ENCODE results near the gene FREY1. TPM values are rescaled to one million over a fixed set of nuclear protein-coding genes. Genes with fewer than 3 reads are reported as not detected.

Gene FREY1
- total RNA-seq, 1 donor from 2014 or later = not detected

- Histone ChIP-seq H3K4me1 (peaks cover 21% of the 10 kb centered on the region), H3K9me3 (replicated peaks) (no peaks in the 10 kb centered on the region), H3K27ac (replicated peaks) (no peak overlapping the region), H3K4me3 (no peak overlapping the region), H3K27me3 (ENCODE audit: low read depth) (no peaks in the 10 kb centered on the region), H3K36me3 (no peaks in the 10 kb centered on the region)
- intact Hi-C loops (cut with micrococcal nuclease) = no loop called here
- DNase-seq = no peak
- no peak for TF ChIP-seq CTCF (IDR thresholded peaks at IDR 0.05; ENCODE audit: borderline replicate concordance)
These were observed 12.4 kb downstream of the FREY1 start for GRCh38 chr11:45894555-45895247.

- intact Hi-C loops (cut with micrococcal nuclease) = no loop called here
- H3K4me1 ChIP-seq = peaks cover 7% of the 10 kb centered on the region
These were observed 14.2 kb downstream of the FREY1 start for GRCh38 chr11:45892856-45893255.

DNA sequence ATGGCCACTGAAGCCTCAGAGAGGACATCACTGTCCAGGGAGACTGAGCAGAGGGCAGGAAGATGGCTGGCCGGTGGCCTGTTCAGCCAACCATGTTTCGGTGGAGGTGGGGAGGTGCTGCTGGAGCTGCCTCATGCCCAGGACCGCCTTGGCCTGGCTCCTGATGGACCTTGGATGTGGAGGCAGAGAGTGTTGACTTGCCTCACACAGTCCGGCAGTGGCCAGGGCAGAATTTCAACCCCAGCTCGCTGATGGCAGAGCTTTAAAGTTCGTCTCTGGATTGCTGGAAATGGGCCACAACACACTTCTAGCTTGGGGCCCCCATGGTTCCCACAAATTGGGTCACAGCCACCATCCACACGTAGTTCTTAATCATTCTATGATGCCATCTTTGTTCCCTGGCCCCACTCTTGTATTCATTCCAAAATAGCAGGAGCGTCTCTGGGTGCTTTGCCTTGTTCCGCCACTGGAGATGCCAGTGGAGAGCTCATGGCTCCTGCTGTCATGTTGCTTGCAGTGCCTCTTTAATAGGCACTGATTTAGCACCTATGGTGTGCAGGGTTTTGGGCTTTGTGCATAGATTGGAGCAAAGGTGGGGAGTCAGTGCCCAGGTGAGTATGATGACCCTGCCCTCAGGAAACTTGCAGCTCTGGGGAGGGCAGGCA lies 16.1 kb downstream of the FREY1 start:
- no peak overlapping the region for H3K27ac ChIP-seq (replicated peaks)
- no peak overlapping the region for H3K4me3 ChIP-seq
- intact Hi-C loops (cut with micrococcal nuclease) = no loop called here
- no peak for TF ChIP-seq CTCF (IDR thresholded peaks at IDR 0.05; ENCODE audit: borderline replicate concordance)
- no peaks in the 10 kb centered on the region for H3K9me3 ChIP-seq (replicated peaks)
- H3K27me3 ChIP-seq (ENCODE audit: low read depth) = no peaks in the 10 kb centered on the region
- no peaks in the 10 kb centered on the region for H3K36me3 ChIP-seq
- no peak for DNase-seq
- peaks cover 8% of the 10 kb centered on the region for H3K4me1 ChIP-seq

More at GRCh38 chr11:45892856-45893255, 14.2 kb downstream of the FREY1 start:
- DNase-seq = no peak
- H3K4me3 ChIP-seq = no peak overlapping the region
- no peaks in the 10 kb centered on the region for H3K27me3 ChIP-seq (ENCODE audit: low read depth)
- no peak overlapping the region for H3K27ac ChIP-seq (replicated peaks)
- no peaks in the 10 kb centered on the region for H3K9me3 ChIP-seq (replicated peaks)
- no peaks in the 10 kb centered on the region for H3K36me3 ChIP-seq
- no peak for TF ChIP-seq CTCF (IDR thresholded peaks at IDR 0.05; ENCODE audit: borderline replicate concordance)

DNA sequence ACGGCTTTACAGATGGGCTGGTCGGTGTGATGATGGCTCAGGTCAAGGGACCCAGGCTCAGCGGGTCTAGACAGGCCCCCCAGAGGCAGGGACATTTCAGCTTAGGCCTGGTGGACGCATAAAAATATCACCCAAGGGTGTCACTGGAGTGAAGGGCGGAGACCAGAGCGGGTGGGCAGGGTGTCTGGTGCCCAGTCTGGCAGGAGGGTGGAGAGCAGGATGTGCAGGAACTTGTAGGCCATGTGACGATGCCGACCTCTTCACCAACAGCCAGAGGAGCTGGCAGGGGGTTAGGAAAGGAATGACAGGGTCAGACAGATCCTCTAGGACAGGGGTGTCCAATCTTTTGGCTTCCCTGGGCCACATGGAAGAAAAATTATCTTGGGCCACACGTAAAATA lies 17.1 kb downstream of the FREY1 start:
- Histone ChIP-seq H3K4me3 (no peak overlapping the region), H3K27ac (replicated peaks) (no peak overlapping the region), H3K4me1 (peaks cover 13% of the 10 kb centered on the region), H3K36me3 (no peaks in the 10 kb centered on the region), H3K27me3 (ENCODE audit: low read depth) (no peaks in the 10 kb centered on the region), H3K9me3 (replicated peaks) (no peaks in the 10 kb centered on the region)
- no peak for DNase-seq
- intact Hi-C loops (cut with micrococcal nuclease) = no loop called here
- TF ChIP-seq CTCF (IDR thresholded peaks at IDR 0.05; ENCODE audit: borderline replicate concordance) = no peak

DNA sequence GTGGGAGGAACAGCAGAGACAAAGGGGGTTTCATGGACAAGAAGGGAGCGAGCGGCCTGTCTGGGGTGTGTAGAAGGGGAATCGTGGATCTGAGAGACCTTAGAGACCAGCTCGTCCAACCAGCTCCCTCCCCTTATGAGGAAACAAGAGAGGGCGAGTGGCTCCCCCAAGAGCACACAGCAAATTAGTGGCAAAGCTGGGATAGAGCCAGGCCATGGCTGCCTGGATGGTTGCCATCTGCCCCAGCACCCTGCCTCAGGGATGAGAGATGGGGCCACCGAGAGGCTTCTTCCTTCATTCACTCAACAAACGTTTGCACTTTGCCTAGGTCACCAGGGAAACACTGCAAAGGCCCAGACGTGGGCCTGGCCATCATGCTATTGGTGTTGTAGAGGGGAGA lies 17.5 kb downstream of the FREY1 start:
- no peak for DNase-seq
- Histone ChIP-seq H3K4me3 (no peak overlapping the region), H3K27me3 (ENCODE audit: low read depth) (no peaks in the 10 kb centered on the region), H3K9me3 (replicated peaks) (no peaks in the 10 kb centered on the region), H3K4me1 (peaks cover 13% of the 10 kb centered on the region), H3K27ac (replicated peaks) (no peak overlapping the region), H3K36me3 (no peaks in the 10 kb centered on the region)
- intact Hi-C loops (cut with micrococcal nuclease) = no loop called here
- TF ChIP-seq CTCF (IDR thresholded peaks at IDR 0.05; ENCODE audit: borderline replicate concordance) = no peak

Data from left ventricle myocardium inferior (tissue), 1 donor.